Measurements from ENCODE around the gene EIF5A.

The EIF5A gene

DNA sequence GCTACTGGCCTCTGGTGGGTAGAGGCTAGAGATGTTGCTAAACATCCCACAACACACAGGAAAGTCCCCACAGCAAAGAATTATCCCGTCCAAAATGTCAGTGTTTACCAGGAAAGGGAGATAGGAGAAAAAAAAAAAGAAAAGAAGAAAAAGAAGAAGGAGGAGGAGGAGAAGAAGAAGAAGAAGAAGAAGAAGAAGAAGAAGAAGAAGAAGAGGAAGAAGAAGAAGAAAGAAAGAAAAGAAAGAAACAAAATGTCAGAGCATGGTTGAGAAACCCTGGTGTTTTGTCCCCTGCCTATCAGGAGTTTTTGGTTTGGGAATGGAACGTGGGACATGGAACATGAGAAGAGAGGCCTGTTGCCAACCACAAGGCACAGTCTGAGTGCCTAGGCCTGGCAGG, 50.0 kb downstream of the EIF5A start:
- no peak for DNase-seq

DNA sequence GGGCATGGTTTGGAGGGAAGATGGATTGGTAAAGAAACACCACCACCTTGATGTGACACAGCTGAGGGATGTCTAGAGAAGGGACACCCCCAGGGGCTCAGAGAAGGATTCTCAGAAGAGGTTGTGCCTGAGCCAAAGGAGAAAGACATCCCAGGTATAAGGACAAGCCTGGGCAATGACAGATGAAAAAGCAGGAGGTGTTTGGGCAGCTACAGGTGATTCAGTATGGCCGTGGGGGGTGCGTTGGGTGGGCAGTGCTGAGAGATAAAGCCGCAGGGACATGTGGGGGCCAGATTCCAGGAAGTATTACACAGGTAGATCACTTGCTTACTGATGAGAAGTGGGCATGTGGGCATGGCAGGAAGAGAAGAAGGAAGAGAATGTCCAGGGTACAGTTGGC, 54.5 kb downstream of the EIF5A start:
- no peak for DNase-seq
